Fibroblast of lung (primary cell): Measurements from ENCODE around the gene MYO1E.

ENCODE experiments used
- EZH2 ChIP-seq: IDR thresholded peaks from 2 replicates; pipeline ENCODE4 v1.5.1; 2012; ENCODE audit warnings: low read length, control low read depth, mild to moderate bottlenecking; ENCODE audit errors: missing control alignments
- TF ChIP-seq, protein P1 (sequence below), 2 donors: IDR thresholded peaks in 1 of 2; conservative IDR thresholded peaks in 1 of 2; 1 replicate in 1 of 2; 2 replicates in 1 of 2; pipeline ENCODE4 v1.5.1; 2011 to 2012; ENCODE audit warnings: low read length in 2 of 2, control low read depth in 1 of 2, inconsistent platforms in 1 of 2, low read depth in 1 of 2, mild to moderate bottlenecking in 1 of 2

DNA sequence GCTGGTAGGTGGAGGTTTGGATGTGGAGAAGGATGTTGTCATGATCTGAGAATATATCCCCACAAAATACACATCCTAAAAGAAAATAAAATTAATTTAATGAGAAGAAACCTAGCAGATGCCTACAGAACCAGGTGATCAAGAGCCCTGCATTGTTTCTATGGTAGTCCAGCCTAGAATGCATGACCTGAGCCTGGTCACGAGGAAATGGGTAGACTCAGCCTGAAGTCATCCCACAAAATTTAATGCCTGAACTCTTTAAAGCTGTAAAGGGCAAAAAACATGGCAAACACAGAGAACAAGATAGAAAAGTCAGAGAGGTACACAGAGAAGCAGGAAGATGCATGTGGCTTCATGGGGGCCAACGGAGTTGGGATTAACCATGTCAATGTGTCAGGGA, 130.0 kb downstream of the MYO1E start:
- TF ChIP-seq, protein P1, sequence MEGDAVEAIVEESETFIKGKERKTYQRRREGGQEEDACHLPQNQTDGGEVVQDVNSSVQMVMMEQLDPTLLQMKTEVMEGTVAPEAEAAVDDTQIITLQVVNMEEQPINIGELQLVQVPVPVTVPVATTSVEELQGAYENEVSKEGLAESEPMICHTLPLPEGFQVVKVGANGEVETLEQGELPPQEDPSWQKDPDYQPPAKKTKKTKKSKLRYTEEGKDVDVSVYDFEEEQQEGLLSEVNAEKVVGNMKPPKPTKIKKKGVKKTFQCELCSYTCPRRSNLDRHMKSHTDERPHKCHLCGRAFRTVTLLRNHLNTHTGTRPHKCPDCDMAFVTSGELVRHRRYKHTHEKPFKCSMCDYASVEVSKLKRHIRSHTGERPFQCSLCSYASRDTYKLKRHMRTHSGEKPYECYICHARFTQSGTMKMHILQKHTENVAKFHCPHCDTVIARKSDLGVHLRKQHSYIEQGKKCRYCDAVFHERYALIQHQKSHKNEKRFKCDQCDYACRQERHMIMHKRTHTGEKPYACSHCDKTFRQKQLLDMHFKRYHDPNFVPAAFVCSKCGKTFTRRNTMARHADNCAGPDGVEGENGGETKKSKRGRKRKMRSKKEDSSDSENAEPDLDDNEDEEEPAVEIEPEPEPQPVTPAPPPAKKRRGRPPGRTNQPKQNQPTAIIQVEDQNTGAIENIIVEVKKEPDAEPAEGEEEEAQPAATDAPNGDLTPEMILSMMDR (conservative IDR thresholded peaks at IDR 0.05 in 1 of 2, IDR thresholded peaks at IDR 0.05 in 1 of 2; ENCODE audit: low read depth in 1 of 2, low read length in 2 of 2): no peak
- TF ChIP-seq EZH2: no peak
